Astrocyte (in vitro differentiated cells and primary cell): ENCODE measurements around the gene FAM217A.

Source experiments
- EZH2 ChIP-seq: IDR thresholded peaks from 2 replicates; pipeline ENCODE4 v1.6.1; 2012; ENCODE audit warnings: mild to moderate bottlenecking, low read length, inconsistent platforms; ENCODE audit not compliant: insufficient read depth
- TF ChIP-seq, protein P1 (sequence below): IDR thresholded peaks from 2 replicates; pipeline ENCODE4 v1.5.1; 2011; ENCODE audit warnings: low read depth, mild to moderate bottlenecking, inconsistent platforms, low read length, moderate library complexity; ENCODE audit not compliant: insufficient read depth

DNA sequence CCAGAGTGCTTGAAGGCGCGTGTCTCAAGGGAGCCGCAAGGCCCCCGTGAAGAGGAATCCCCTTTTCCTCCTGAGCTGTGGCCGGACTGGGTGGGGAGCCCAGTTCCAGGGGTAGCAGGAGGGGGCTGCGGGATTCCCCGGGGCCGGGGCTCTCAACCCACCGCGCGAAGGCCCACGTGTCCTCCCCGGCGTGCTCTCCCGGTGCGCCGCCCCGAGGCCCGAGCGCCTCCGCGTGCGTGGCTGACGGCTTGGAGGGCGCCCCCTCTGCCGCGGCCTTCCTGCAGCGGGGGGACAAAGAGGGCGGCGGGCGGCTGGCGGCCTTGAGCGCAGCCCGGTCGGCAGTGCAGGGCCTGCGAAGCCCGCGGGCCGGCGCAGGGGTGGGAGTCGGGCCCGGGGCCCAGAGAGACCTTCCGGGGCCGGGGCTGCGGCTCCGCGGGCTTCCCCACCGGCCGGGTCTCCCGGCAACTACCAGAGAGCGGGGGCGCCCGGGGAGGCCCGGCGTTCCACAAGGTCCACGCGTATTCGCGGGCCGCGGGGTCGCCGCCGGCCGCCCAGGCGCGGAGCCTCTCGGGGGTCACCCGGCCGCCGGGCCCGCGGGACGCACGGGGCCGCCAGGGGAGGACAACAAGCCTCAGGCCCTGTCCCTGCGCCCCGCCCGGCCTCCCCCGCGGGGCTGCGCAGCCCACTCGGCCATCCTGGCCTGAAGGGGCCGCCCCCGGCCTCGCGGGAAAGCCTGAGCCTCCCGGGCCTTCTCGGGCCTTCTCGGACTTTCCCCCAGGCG is at the start of gene FAM217A:
- TF ChIP-seq, protein P1, sequence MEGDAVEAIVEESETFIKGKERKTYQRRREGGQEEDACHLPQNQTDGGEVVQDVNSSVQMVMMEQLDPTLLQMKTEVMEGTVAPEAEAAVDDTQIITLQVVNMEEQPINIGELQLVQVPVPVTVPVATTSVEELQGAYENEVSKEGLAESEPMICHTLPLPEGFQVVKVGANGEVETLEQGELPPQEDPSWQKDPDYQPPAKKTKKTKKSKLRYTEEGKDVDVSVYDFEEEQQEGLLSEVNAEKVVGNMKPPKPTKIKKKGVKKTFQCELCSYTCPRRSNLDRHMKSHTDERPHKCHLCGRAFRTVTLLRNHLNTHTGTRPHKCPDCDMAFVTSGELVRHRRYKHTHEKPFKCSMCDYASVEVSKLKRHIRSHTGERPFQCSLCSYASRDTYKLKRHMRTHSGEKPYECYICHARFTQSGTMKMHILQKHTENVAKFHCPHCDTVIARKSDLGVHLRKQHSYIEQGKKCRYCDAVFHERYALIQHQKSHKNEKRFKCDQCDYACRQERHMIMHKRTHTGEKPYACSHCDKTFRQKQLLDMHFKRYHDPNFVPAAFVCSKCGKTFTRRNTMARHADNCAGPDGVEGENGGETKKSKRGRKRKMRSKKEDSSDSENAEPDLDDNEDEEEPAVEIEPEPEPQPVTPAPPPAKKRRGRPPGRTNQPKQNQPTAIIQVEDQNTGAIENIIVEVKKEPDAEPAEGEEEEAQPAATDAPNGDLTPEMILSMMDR = no peak
- no peak for TF ChIP-seq EZH2
